ENCODE data around the gene COL7A1. TPM values are rescaled to one million over a fixed set of nuclear protein-coding genes. Genes with fewer than 3 reads are reported as not detected.

The COL7A1 gene
- total RNA-seq, 1 experiment from 2014 or later, result 22.9 TPM

DNA sequence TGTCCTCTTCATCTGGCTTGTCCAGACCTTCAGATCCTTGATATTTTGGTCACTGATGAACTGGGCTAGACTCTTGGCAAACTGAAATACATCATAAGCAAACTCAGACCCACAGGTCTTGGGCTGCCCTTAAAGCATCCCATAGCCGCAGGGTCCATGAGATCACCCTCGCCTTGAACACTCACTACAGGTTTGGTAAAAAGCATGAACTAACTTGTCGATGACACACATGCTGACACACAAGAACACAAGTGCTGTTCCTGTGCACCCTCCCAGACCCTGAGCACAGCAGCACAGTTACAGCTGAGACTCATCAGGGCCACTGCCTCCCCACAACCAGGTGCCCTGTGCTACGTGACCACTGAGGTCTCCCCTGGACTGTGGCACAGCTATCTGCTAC is 59.6 kb downstream of the COL7A1 start:
- Histone ChIP-seq H3K14ac (ENCODE audit: insufficient read depth, low read length) (no peak overlapping the region), H3K79me1 (ENCODE audit: insufficient read depth, low read depth, low read length, poor library complexity, severe bottlenecking) (no peaks in the 10 kb centered on the region), H3K4me1 (ENCODE audit: insufficient read depth, low read length) (no peaks in the 10 kb centered on the region), H2BK12ac (ENCODE audit: insufficient read length, low read depth, low read length) (no peak overlapping the region), H2BK15ac (ENCODE audit: low read depth, low read length) (no peak overlapping the region), H3K4ac (ENCODE audit: low read depth, low read length) (no peak overlapping the region), H4K5ac (ENCODE audit: insufficient read length, low read depth, low read length) (no peak overlapping the region), H2BK120ac (ENCODE audit: low read depth, low read length, poor library complexity, severe bottlenecking) (no peak overlapping the region), H3K18ac (ENCODE audit: insufficient read length, low read depth, low read length) (no peak overlapping the region), H2AFZ (ENCODE audit: low read length) (no peak overlapping the region), H3K27ac (ENCODE audit: insufficient read length, low read depth, low read length) (no peak overlapping the region), H3K4me2 (ENCODE audit: insufficient read depth, insufficient read length, low read length) (no peak overlapping the region), H4K91ac (ENCODE audit: insufficient read length, low read depth, low read length) (no peak overlapping the region), H3K9me3 (ENCODE audit: control insufficient read depth, low read depth, low read length) (no peaks in the 10 kb centered on the region), H3K56ac (ENCODE audit: insufficient read length, low read depth, low read length) (no peak overlapping the region), H4K8ac (replicated peaks; ENCODE audit: insufficient read length, low read depth, low read length) (no peak overlapping the region), H2AK5ac (ENCODE audit: insufficient read length, low read length) (no peak overlapping the region), H2BK20ac (ENCODE audit: low read depth, low read length, poor library complexity, severe bottlenecking) (no peak overlapping the region), H4K20me1 (ENCODE audit: control insufficient read depth, insufficient read depth, insufficient read length) (no peaks in the 10 kb centered on the region), H3K79me2 (ENCODE audit: insufficient read depth, low read length) (no peaks in the 10 kb centered on the region), H3K23me2 (ENCODE audit: insufficient read length, low read depth, low read length, poor library complexity, severe bottlenecking) (no peaks in the 10 kb centered on the region), H3T11ph (ENCODE audit: low read length) (no peak overlapping the region), H3K9ac (ENCODE audit: extremely low read depth, insufficient read length, low read length) (no peak overlapping the region), H3K23ac (ENCODE audit: insufficient read length, low read depth, low read length) (no peak overlapping the region), H3K27me3 (ENCODE audit: insufficient read depth, low read length) (no peaks in the 10 kb centered on the region), H2BK5ac (ENCODE audit: insufficient read length, low read length) (no peak overlapping the region)
- TF ChIP-seq, protein P1, sequence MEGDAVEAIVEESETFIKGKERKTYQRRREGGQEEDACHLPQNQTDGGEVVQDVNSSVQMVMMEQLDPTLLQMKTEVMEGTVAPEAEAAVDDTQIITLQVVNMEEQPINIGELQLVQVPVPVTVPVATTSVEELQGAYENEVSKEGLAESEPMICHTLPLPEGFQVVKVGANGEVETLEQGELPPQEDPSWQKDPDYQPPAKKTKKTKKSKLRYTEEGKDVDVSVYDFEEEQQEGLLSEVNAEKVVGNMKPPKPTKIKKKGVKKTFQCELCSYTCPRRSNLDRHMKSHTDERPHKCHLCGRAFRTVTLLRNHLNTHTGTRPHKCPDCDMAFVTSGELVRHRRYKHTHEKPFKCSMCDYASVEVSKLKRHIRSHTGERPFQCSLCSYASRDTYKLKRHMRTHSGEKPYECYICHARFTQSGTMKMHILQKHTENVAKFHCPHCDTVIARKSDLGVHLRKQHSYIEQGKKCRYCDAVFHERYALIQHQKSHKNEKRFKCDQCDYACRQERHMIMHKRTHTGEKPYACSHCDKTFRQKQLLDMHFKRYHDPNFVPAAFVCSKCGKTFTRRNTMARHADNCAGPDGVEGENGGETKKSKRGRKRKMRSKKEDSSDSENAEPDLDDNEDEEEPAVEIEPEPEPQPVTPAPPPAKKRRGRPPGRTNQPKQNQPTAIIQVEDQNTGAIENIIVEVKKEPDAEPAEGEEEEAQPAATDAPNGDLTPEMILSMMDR (conservative IDR thresholded peaks at IDR 0.05), result no peak
- Mint-ChIP-seq H3K4me1 (no peaks in the 10 kb centered on the region), H3K9me3 (no peaks in the 10 kb centered on the region), H3K4me3 (no peak overlapping the region), H3K36me3 (ENCODE audit: insufficient read depth in 1 of 3, low read depth in 3 of 3) (peaks cover 10 to 78% (median 77%) of the 10 kb centered on the region in 3 experiments; a peak in 6 of 7 replicates), H3K27me3 (ENCODE audit: low read depth) (no peaks in the 10 kb centered on the region), H3K27ac (no peak overlapping the region; a peak in 1 of 7 replicates)
- no CpG with 5 or more reads among the region's 4 CpGs for WGBS (ENCODE audit: extremely low coverage, insufficient read length, low lambda C conversion rate)
- DNase-seq, result no peak

Data from H9 (cell line).